WI38 (cell line): Measurements from ENCODE around the gene PDE6H.

Experiments used
- H3K4me3 ChIP-seq: 2 replicates; pipeline ENCODE4 v1.5.1; 2011; ENCODE audit warnings: low read depth, mild to moderate bottlenecking, control low read depth, low read length
- CTCF ChIP-seq: IDR thresholded peaks from 2 replicates; pipeline ENCODE4 v1.5.1; 2012; ENCODE audit warnings: low read depth, mild to moderate bottlenecking, control low read depth, low read length

Gene PDE6H

GRCh38 chr12:14991069-14991468, 18.2 kb downstream of the PDE6H start:
- no peak for TF ChIP-seq CTCF
- H3K4me3 ChIP-seq = no peak overlapping the region

- H3K4me3 ChIP-seq = no peak overlapping the region
- no peak for TF ChIP-seq CTCF
Observed at GRCh38 chr12:14992673-14993072, 19.8 kb downstream of the PDE6H start.

DNA sequence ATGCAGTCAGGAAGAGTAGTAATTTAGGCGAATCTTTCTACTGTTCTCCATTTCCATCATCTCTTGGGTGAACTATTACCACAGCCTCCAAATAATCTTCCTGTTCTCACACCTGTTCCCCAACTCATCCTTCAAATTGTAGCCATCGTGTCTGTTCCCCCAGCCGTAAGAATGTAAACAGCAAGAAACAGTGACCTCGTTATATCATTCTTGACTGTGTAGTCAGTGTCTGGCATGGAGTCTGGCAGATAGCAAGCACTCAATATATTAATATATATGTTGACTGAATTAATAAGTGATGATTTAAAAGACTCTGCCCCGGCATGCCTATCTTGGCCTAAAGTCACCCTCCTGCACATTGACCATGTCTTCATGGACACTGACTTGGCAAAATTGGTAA, 20.3 kb downstream of the PDE6H start:
- TF ChIP-seq CTCF = no peak
- H3K4me3 ChIP-seq = no peak overlapping the region

DNA sequence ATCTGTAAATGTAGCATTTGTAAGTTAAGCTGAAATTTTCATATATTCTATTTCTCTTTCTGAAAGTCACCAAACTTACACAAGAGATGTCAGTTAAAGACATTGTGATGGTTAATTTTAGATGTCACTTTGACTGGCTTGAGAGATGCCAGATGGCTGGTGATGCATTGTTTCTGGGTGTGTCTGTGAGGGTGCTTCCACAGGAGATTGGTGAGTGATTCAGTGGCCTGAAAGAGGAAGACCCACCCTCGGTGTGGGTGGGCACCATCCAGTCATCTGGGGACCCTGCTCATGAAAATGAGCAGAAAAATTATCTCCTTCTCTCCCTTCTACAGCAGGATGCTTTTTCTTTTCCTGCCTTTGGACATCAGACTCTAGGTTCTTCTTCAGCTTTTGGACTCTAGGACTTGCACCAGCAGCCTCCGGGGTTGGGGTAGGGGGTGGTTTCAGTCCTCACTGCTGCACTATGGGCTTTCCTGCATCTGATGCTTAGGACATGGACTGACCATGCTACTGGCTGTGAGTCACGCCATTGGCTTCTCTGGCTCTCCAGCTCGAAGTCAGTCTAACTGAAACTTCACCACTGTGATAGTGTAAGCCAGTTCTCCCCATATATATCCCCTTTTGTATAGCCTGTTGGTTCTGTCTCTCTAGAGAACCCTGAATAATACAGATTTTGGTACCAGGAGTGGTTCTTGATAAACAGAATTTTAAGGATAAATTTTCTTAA, 20.9 kb downstream of the PDE6H start:
- no peak for TF ChIP-seq CTCF
- no peak overlapping the region for H3K4me3 ChIP-seq

- TF ChIP-seq CTCF = no peak
- no peak overlapping the region for H3K4me3 ChIP-seq
Observed at GRCh38 chr12:14994610-14995009, 21.8 kb downstream of the PDE6H start.

GRCh38 chr12:14995583-14996425, 23.0 kb downstream of the PDE6H start:
- TF ChIP-seq CTCF = peak; percentile 25; the same call in 1 of the 2 replicates
- H3K4me3 ChIP-seq = no peak overlapping the region

DNA sequence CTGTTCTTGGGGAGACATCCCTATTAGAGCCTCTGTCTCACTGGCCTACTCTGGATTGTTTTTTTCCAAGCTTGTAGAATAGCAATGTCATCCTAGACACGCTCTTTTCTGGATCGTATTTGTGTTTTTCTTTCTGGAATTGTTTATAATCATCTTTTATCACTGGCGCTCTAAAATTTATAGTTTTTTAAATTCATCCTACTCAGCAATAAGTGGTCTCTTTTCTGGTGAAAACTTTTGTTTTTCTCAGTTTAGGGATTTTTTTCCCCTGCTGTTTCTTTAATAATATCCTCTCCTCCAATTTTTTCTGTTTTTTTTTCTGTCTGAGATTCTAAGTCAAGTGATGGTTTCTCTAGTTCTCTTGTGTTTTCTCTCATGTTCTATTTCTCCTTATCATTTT, 25.2 kb downstream of the PDE6H start:
- no peak for TF ChIP-seq CTCF
- H3K4me3 ChIP-seq = no peak overlapping the region
